Liver (tissue), 9 donors: Measurements from ENCODE around the gene TUBB1. TPM values are rescaled to one million over a fixed set of nuclear protein-coding genes. Genes with fewer than 3 reads are reported as not detected.

ENCODE experiments used
- DNase-seq: peaks from one replicate; pipeline ENCODE4 v3.0.0-alpha.2; 2017; ENCODE audit warnings: low spot score
- H3K27ac ChIP-seq, 2 donors: one replicate each; pipeline ENCODE4 v1.7.0; 2013; ENCODE audit warnings: inconsistent platforms in 2 of 2, low read length in 2 of 2, control low read depth in 1 of 2, low read depth in 1 of 2, mild to moderate bottlenecking in 1 of 2
- H3K27me3 ChIP-seq, 4 donors: one replicate each; pipeline versions ENCODE4 v1.6.1 to v1.7.0; 2013; ENCODE audit warnings: low read length in 3 of 4, inconsistent platforms in 1 of 4, mild to moderate bottlenecking in 1 of 4, moderate library complexity in 1 of 4; ENCODE audit not compliant: control insufficient read depth in 4 of 4, insufficient read depth in 4 of 4
- H3K36me3 ChIP-seq, 4 donors: one replicate each; pipeline versions ENCODE4 v1.6.1 to v1.7.0; 2013; ENCODE audit warnings: low read length in 3 of 4, mild to moderate bottlenecking in 3 of 4, low read depth in 1 of 4, moderate library complexity in 1 of 4; ENCODE audit not compliant: control insufficient read depth in 4 of 4, insufficient read depth in 3 of 4
- H3K4me1 ChIP-seq, 4 donors: one replicate each; pipeline versions ENCODE4 v1.6.1 to v1.7.0; 2013; ENCODE audit warnings: low read length in 3 of 4, mild to moderate bottlenecking in 3 of 4, moderate library complexity in 1 of 4; ENCODE audit not compliant: control insufficient read depth in 4 of 4, insufficient read depth in 4 of 4
- H3K4me3 ChIP-seq, 3 donors: one replicate each; pipeline versions ENCODE4 v1.6.1 to v1.7.0; 2013; ENCODE audit warnings: low read length in 3 of 3, control low read depth in 1 of 3, low read depth in 1 of 3, mild to moderate bottlenecking in 1 of 3
- H3K9ac ChIP-seq, 2 donors: one replicate each; pipeline ENCODE4 v1.7.0; 2013; ENCODE audit warnings: low read length in 2 of 2, mild to moderate bottlenecking in 2 of 2, moderate library complexity in 2 of 2, control low read depth in 1 of 2, low read depth in 1 of 2
- H3K9me3 ChIP-seq, 4 donors: one replicate each; pipeline versions ENCODE4 v1.6.1 to v1.7.0; 2013; ENCODE audit warnings: low read length in 3 of 4; ENCODE audit not compliant: control insufficient read depth in 4 of 4
- ATF3 ChIP-seq: IDR thresholded peaks from 2 replicates; pipeline ENCODE4 v1.6.1; 2016; ENCODE audit warnings: antibody characterized with exemption
- CTCF ChIP-seq: fragments of 150-350 bp; IDR thresholded peaks from 2 replicates; pipeline ENCODE4 v1.5.1; 2017; ENCODE audit warnings: improper control_type of control experiment, low read depth, low read length; ENCODE audit not compliant: missing input control
- EGR1 ChIP-seq, 2 donors: IDR thresholded peaks; 2 replicates each; pipeline ENCODE4 v1.6.1; 2016 to 2018; ENCODE audit warnings: antibody characterized with exemption in 2 of 2, low read depth in 2 of 2
- FOXA1 ChIP-seq: IDR thresholded peaks from 2 replicates; pipeline ENCODE4 v1.6.1; 2016; ENCODE audit warnings: antibody characterized with exemption
- FOXA2 ChIP-seq: IDR thresholded peaks from 2 replicates; pipeline ENCODE4 v1.6.1; 2016; ENCODE audit warnings: antibody characterized with exemption
- GABPA ChIP-seq, 2 donors: IDR thresholded peaks in 1 of 2; conservative IDR thresholded peaks in 1 of 2; 2 replicates each; pipeline ENCODE4 v1.6.1; 2016; ENCODE audit warnings: antibody characterized with exemption in 2 of 2, mild to moderate bottlenecking in 1 of 2, moderate library complexity in 1 of 2
- HNF4A ChIP-seq, 2 donors: conservative IDR thresholded peaks; 2 replicates each; pipeline ENCODE4 v1.6.1; 2016; ENCODE audit warnings: antibody characterized with exemption in 2 of 2, mild to moderate bottlenecking in 2 of 2
- JUND ChIP-seq, 2 donors: IDR thresholded peaks; 2 replicates each; pipeline ENCODE4 v1.6.1; 2016; ENCODE audit warnings: antibody characterized with exemption in 2 of 2
- MAX ChIP-seq: IDR thresholded peaks from 2 replicates; pipeline ENCODE4 v1.6.1; 2016; ENCODE audit warnings: antibody characterized with exemption
- NR2F2 ChIP-seq: IDR thresholded peaks from 2 replicates; pipeline ENCODE4 v1.6.1; 2016; ENCODE audit warnings: antibody characterized with exemption
- RAD21 ChIP-seq, 2 donors: IDR thresholded peaks; 2 replicates each; pipeline ENCODE4 v1.6.1; 2016; ENCODE audit warnings: antibody characterized with exemption in 2 of 2, mild to moderate bottlenecking in 2 of 2
- REST ChIP-seq: IDR thresholded peaks from 2 replicates; pipeline ENCODE4 v1.6.1; 2016; ENCODE audit warnings: antibody characterized with exemption, mild to moderate bottlenecking
- RXRA ChIP-seq, 2 donors: IDR thresholded peaks; 2 replicates each; pipeline ENCODE4 v1.6.1; 2017 to 2018; ENCODE audit warnings: antibody characterized with exemption in 2 of 2, mild to moderate bottlenecking in 1 of 2
- SP1 ChIP-seq: IDR thresholded peaks from 2 replicates; pipeline ENCODE4 v1.6.1; 2018; ENCODE audit warnings: antibody characterized with exemption, mild to moderate bottlenecking
- TAF1 ChIP-seq: conservative IDR thresholded peaks from 2 replicates; pipeline ENCODE4 v1.6.1; 2016; ENCODE audit warnings: antibody characterized with exemption, mild to moderate bottlenecking
- YY1 ChIP-seq: IDR thresholded peaks from 2 replicates; pipeline ENCODE4 v1.6.1; 2016; ENCODE audit warnings: antibody characterized with exemption, mild to moderate bottlenecking
- ZBTB33 ChIP-seq: IDR thresholded peaks from 2 replicates; pipeline ENCODE4 v1.6.1; 2016; ENCODE audit warnings: antibody characterized with exemption
- WGBS: extraction: QIAGEN DNeasy Blood & Tissue Kit; methylation state at CpG from one replicate; pipeline ENCODE4 v1.1.7; 2013; 5-methylcytosine and 5-hydroxymethylcytosine counted together
- polyA plus RNA-seq, 2 donors: library from polyadenylated mRNA; stranded (reverse) in 1 of 2; unstranded in 1 of 2; fragments of 200-250 nt in 1 of 2; fragments of >200 nt in 1 of 2; fragmentation: Nextera tagmentation in 1 of 2; extraction: Ambion mirVana in 1 of 2; gene quantifications; one replicate each; pipeline versions ENCODE4 v1.2.1 to v1.2.3, GENCODE V29; 2013 to 2015
- total RNA-seq, 2 donors: library from RNA; depleted of rRNA; stranded (reverse); fragments of >200 nt; gene quantifications; one replicate each; pipeline ENCODE4 v1.2.3, GENCODE V29; 2014
- donor health status: healthy.
- donor health status: healthy.
- donor health status: healthy.
- donor health status: healthy.
- donor health status: healthy.

TUBB1 gene
- total and polyA plus RNA-seq, 4 donors: 0.17 to 59.5 (median 0.24) TPM

- Histone ChIP-seq H3K9ac (no peak overlapping the region), H3K27ac (no peak overlapping the region), H3K4me1 (peaks cover 3 to 26% (median 8%) of the 10 kb centered on the region in 4 donors), H3K9me3 (no peaks in the 10 kb centered on the region), H3K27me3 (no peaks in the 10 kb centered on the region), H3K36me3 (peaks cover 8 to 38% (median 20%) of the 10 kb centered on the region in 4 donors), H3K4me3 (no peak overlapping the region)
- whole genome bisulfite sequencing: 97% methylated on average over 24 of the region's 24 CpGs
- DNase-seq: no peak
- TF ChIP-seq FOXA1 (no peak), FOXA2 (no peak), HNF4A (conservative IDR thresholded peaks at IDR 0.05) (no peak), NR2F2 (no peak)
Measured at GRCh38 chr20:59024111-59024530, 4.9 kb downstream of the TUBB1 start.

- Histone ChIP-seq H3K9ac (no peak overlapping the region), H3K27me3 (no peaks in the 10 kb centered on the region), H3K27ac (no peak overlapping the region), H3K4me1 (peaks cover 3 to 26% (median 13%) of the 10 kb centered on the region in 4 donors), H3K36me3 (peaks cover 8 to 45% (median 23%) of the 10 kb centered on the region in 4 donors), H3K4me3 (no peak overlapping the region), H3K9me3 (no peaks in the 10 kb centered on the region)
- TF ChIP-seq ATF3 (no peak), NR2F2 (no peak), MAX (no peak), FOXA2 (no peak)
- 59% methylated on average over 2 of the region's 2 CpGs for WGBS
- no peak for DNase-seq
Measured at GRCh38 chr20:59025086-59025485, 5.9 kb downstream of the TUBB1 start.

GRCh38 chr20:59025511-59025910 lies 6.3 kb downstream of the TUBB1 start:
- WGBS: 94% methylated on average over 4 of the region's 4 CpGs
- TF ChIP-seq FOXA2 (no peak), RAD21 (IDR thresholded peaks at IDR 0.05) (no peak), TAF1 (no peak), GABPA (IDR thresholded peaks at IDR 0.05 in 1 of 2, conservative IDR thresholded peaks at IDR 0.05 in 1 of 2) (no peak), YY1 (no peak), EGR1 (IDR thresholded peaks at IDR 0.05; ENCODE audit: low read depth in 2 of 2) (no peak), NR2F2 (no peak), FOXA1 (no peak), ZBTB33 (no peak), MAX (no peak), SP1 (no peak), CTCF (no peak), JUND (IDR thresholded peaks at IDR 0.05) (no peak), HNF4A (conservative IDR thresholded peaks at IDR 0.05) (no peak), REST (no peak), RXRA (IDR thresholded peaks at IDR 0.05) (no peak), ATF3 (no peak)
- Histone ChIP-seq H3K4me3 (no peak overlapping the region), H3K9ac (no peak overlapping the region), H3K36me3 (peaks cover 8 to 48% (median 23%) of the 10 kb centered on the region in 4 donors), H3K4me1 (peaks cover 5 to 26% (median 14%) of the 10 kb centered on the region in 4 donors), H3K27ac (no peak overlapping the region), H3K9me3 (no peaks in the 10 kb centered on the region), H3K27me3 (no peaks in the 10 kb centered on the region)
- no peak for DNase-seq
